WERI-Rb-1 (cell line): ENCODE results near the gene C1orf56.

Source experiments
- DNase-seq: peaks from one replicate; pipeline ENCODE4 v3.0.0-alpha.2; 2020
- H3K27ac ChIP-seq: fragments of 250-450 bp; sonication (Bioruptor Pico); 2 replicates; pipeline ENCODE4 v1.5.1; 2020; ENCODE audit warnings: mild to moderate bottlenecking, moderate library complexity
- H3K27me3 ChIP-seq: fragments of 250-450 bp; sonication (Bioruptor Pico); 2 replicates; pipeline ENCODE4 v1.5.1; 2021; ENCODE audit warnings: mild to moderate bottlenecking, low read depth, moderate library complexity; ENCODE audit not compliant: insufficient read depth, severe bottlenecking
- H3K36me3 ChIP-seq: fragments of 250-450 bp; sonication (Bioruptor Pico); 2 replicates; pipeline ENCODE4 v1.5.1; 2020; ENCODE audit warnings: mild to moderate bottlenecking, moderate library complexity
- H3K4me3 ChIP-seq: 2 replicates; pipeline ENCODE4 v1.5.1; 2011; ENCODE audit warnings: low read depth, mild to moderate bottlenecking, control low read depth, low read length
- H3K9me3 ChIP-seq: fragments of 250-450 bp; sonication (Bioruptor Pico); 2 replicates; pipeline ENCODE4 v1.5.1; 2021; ENCODE audit warnings: mild to moderate bottlenecking, moderate library complexity; ENCODE audit not compliant: severe bottlenecking
- TF ChIP-seq, protein P1 (sequence below): IDR thresholded peaks from 2 replicates; pipeline ENCODE4 v1.5.1; 2011; ENCODE audit warnings: low read depth, mild to moderate bottlenecking, control low read depth, inconsistent platforms, low read length

The C1orf56 gene

DNA sequence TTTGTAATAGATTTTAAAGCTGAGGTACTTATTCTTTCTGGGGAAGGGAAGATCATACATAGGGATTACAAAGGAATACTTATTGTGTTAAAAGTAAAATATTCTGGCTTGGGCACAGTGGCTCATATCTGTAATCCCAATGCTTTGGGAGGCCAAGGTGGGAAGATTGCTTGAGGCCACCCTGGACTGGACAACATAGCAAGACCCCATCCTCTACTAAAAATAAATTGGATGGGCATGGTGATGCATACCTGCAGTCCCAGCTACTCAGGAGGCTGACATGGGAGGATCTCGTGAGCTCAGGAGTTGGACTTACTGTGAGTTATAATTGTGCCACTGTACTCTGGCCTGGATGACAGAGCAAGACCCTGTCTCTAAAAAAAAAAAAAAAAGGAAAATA, 50.6 kb downstream of the C1orf56 start:
- TF ChIP-seq, protein P1, sequence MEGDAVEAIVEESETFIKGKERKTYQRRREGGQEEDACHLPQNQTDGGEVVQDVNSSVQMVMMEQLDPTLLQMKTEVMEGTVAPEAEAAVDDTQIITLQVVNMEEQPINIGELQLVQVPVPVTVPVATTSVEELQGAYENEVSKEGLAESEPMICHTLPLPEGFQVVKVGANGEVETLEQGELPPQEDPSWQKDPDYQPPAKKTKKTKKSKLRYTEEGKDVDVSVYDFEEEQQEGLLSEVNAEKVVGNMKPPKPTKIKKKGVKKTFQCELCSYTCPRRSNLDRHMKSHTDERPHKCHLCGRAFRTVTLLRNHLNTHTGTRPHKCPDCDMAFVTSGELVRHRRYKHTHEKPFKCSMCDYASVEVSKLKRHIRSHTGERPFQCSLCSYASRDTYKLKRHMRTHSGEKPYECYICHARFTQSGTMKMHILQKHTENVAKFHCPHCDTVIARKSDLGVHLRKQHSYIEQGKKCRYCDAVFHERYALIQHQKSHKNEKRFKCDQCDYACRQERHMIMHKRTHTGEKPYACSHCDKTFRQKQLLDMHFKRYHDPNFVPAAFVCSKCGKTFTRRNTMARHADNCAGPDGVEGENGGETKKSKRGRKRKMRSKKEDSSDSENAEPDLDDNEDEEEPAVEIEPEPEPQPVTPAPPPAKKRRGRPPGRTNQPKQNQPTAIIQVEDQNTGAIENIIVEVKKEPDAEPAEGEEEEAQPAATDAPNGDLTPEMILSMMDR, result no peak
- no peak overlapping the region for H3K27ac ChIP-seq
- H3K36me3 ChIP-seq, result peaks cover 7% of the 10 kb centered on the region; the same call in 1 of the 2 replicates
- DNase-seq, result no peak
- no peak overlapping the region for H3K4me3 ChIP-seq
- no peaks in the 10 kb centered on the region for H3K9me3 ChIP-seq
- H3K27me3 ChIP-seq, result no peaks in the 10 kb centered on the region
